ENCODE results near the gene MBNL1. TPM values are rescaled to one million over a fixed set of nuclear protein-coding genes. Genes with fewer than 3 reads are reported as not detected.
A peak's percentile ranks its signal among the peaks of the same experiment; 100 is the strongest.

The MBNL1 gene
- total and polyA plus RNA-seq, 2 donors (not counting 3 experiments of a cell fraction or from before 2014, with no cell fraction given) = 179 to 362 TPM

- peaks cover 93% of the 10 kb centered on the region for H3K4me1 ChIP-seq (ENCODE audit: control insufficient read depth, extremely low read depth, insufficient read depth, low read length)
- dilution Hi-C loops (cut with MboI; ENCODE audit: extremely low pct_ligation_motif_present, low sequenced_read_pairs) = no loop called here
- POLR2A ChIA-PET = interaction anchor here (0.6 to 2.7 kb wide), 6 partner anchors 9 to 321 kb away, joined by 3 to 14 read pairs (median 3); no protein-coding TSS in a partner anchor
Measured at GRCh38 chr3:152317956-152318355, 49.2 kb downstream of the MBNL1 start.

More at GRCh38 chr3:152317956-152318355, 49.2 kb downstream of the MBNL1 start:
- Histone ChIP-seq H3K79me2 (ENCODE audit: control insufficient read depth, insufficient read depth, low read length) (peaks cover 86% of the 10 kb centered on the region), H3K9me1 (replicated peaks; ENCODE audit: control insufficient read depth, extremely low read depth, insufficient read depth, low read length) (no peaks in the 10 kb centered on the region), H3K9ac (replicated peaks; ENCODE audit: extremely low read depth, insufficient read depth, low read length) (peak overlapping the region; percentile 89), H3K4me3 (replicated peaks in 1 of 3; ENCODE audit: insufficient read depth in 1 of 3, low read depth in 1 of 3, low read length in 3 of 3) (peak overlapping the region in 1 of 3 experiments; percentile 29), H2AFZ (ENCODE audit: low read depth, low read length) (no peak overlapping the region), H3K36me3 (ENCODE audit: control insufficient read depth in 2 of 2, extremely low read depth in 1 of 2, insufficient read depth in 2 of 2, low read length in 2 of 2) (peaks cover 0 to 4% of the 10 kb centered on the region in 2 experiments), H3K4me2 (ENCODE audit: insufficient read depth, low read length) (peak overlapping the region; percentile 72), H3K27me3 (ENCODE audit: control insufficient read depth in 2 of 2, insufficient read depth in 2 of 2, low read length in 2 of 2) (no peaks in the 10 kb centered on the region), H3K9me3 (replicated peaks; ENCODE audit: control insufficient read depth, insufficient read depth, low read length) (no peaks in the 10 kb centered on the region), H3K27ac (ENCODE audit: insufficient read depth, low read depth, low read length) (peak overlapping the region; percentile 83), H4K20me1 (replicated peaks; ENCODE audit: control insufficient read depth, extremely low read depth, insufficient read depth, low read length) (no peaks in the 10 kb centered on the region)
- TF ChIP-seq JUN (IDR thresholded peaks at IDR 0.05; ENCODE audit: borderline replicate concordance, insufficient read depth, insufficient read length, low read depth) (peak; percentile 80), MYC (IDR thresholded peaks at IDR 0.05; ENCODE audit: low read depth, low read length) (no peak), MAX (IDR thresholded peaks at IDR 0.05; ENCODE audit: insufficient read depth, insufficient read length) (no peak), POLR2AphosphoS5 (IDR thresholded peaks at IDR 0.05; ENCODE audit: insufficient read depth, low read depth, low read length) (peak; percentile 65), EZH2 (IDR thresholded peaks at IDR 0.05; ENCODE audit: borderline replicate concordance, low read depth, low read length, severe bottlenecking) (no peak), POLR2A (IDR thresholded peaks at IDR 0.05; ENCODE audit: low read depth, low read length) (peak; percentile 59), FOS (IDR thresholded peaks at IDR 0.05; ENCODE audit: borderline replicate concordance, insufficient read depth, low read length) (peak; percentile 78), CTCF (IDR thresholded peaks at IDR 0.05; ENCODE audit: extremely low read depth in 1 of 2, insufficient read depth in 1 of 2, low read depth in 1 of 2, low read length in 2 of 2) (no peak)
- intact Hi-C loops (cut with micrococcal nuclease) = loop anchor here (1.0 to 5.0 kb wide), 4 partner anchors 10 to 341 kb away; partner anchors contain the start of gene MBNL1
- peak; percentile 91 for FAIRE-seq
- peak; percentile 96 for DNase-seq (ENCODE audit: low read depth, low spot score)
- no TSS peak for BruUV-seq (replicated peaks)
- CTCF ChIA-PET = interaction anchor here (0.8 to 4.8 kb wide), 14 partner anchors 9 to 292 kb away, joined by 3 to 32 read pairs (median 3); partner anchors contain the start of gene MBNL1
